ENCODE results near the gene TMEM125.

GRCh38 chr1:43321331-43321891 lies 51.6 kb downstream of the TMEM125 start:
- TF ChIP-seq POLR2A (IDR thresholded peaks at IDR 0.05) (no peak), POLR2AphosphoS5 (IDR thresholded peaks at IDR 0.05; ENCODE audit: insufficient read depth in 1 of 2, low read depth in 1 of 2) (no peak)
- TF ChIP-seq, protein P1, sequence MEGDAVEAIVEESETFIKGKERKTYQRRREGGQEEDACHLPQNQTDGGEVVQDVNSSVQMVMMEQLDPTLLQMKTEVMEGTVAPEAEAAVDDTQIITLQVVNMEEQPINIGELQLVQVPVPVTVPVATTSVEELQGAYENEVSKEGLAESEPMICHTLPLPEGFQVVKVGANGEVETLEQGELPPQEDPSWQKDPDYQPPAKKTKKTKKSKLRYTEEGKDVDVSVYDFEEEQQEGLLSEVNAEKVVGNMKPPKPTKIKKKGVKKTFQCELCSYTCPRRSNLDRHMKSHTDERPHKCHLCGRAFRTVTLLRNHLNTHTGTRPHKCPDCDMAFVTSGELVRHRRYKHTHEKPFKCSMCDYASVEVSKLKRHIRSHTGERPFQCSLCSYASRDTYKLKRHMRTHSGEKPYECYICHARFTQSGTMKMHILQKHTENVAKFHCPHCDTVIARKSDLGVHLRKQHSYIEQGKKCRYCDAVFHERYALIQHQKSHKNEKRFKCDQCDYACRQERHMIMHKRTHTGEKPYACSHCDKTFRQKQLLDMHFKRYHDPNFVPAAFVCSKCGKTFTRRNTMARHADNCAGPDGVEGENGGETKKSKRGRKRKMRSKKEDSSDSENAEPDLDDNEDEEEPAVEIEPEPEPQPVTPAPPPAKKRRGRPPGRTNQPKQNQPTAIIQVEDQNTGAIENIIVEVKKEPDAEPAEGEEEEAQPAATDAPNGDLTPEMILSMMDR (IDR thresholded peaks at IDR 0.05): no peak
